Right lobe of liver (tissue), 6 donors: ENCODE measurements around the gene LCA5. TPM values are rescaled to one million over a fixed set of nuclear protein-coding genes. Genes with fewer than 3 reads are reported as not detected.

Experiments used
- ATAC-seq, 4 donors: fragments of 200-7000 bp; cut with Tn5 transposase; one replicate each; pipeline ENCODE4 v1.9.1; 2020; ENCODE audit warnings: mild to moderate bottlenecking in 4 of 4, moderate library complexity in 4 of 4
- DNase-seq, 3 donors: peaks; one replicate each; pipeline ENCODE4 v3.0.0-alpha.2; 2020
- H3K27ac ChIP-seq, 3 donors: fragments of 200-600 bp; one replicate each; pipeline ENCODE4 v1.8.0; 2022
- H3K27me3 ChIP-seq, 2 donors: fragments of 200-600 bp; one replicate each; pipeline ENCODE4 v1.8.0; 2022
- H3K36me3 ChIP-seq, 4 donors: fragments of 200-600 bp; sonication (generic) in 1 of 4; one replicate each; pipeline versions ENCODE4 v1.5.1 to v1.8.0; 2017 to 2022; ENCODE audit warnings: control low read depth in 1 of 4
- H3K4me1 ChIP-seq, 4 donors: fragments of 200-600 bp; sonication (generic) in 1 of 4; one replicate each; pipeline versions ENCODE4 v1.5.1 to v1.8.0; 2017 to 2022; ENCODE audit warnings: control low read depth in 1 of 4
- H3K4me3 ChIP-seq, 3 donors: fragments of 200-600 bp; one replicate each; pipeline ENCODE4 v1.8.0; 2022
- H3K9me3 ChIP-seq, 4 donors: fragments of 200-600 bp; sonication (generic) in 1 of 4; one replicate each; pipeline versions ENCODE4 v1.5.1 to v1.8.0; 2017 to 2022; ENCODE audit warnings: control low read depth in 1 of 4
- CTCF ChIP-seq, 4 donors: fragments of 200-600 bp in 3 of 4; fragments of 450-650 bp in 1 of 4; IDR thresholded peaks; one replicate each; pipeline versions ENCODE4 v1.5.1 to v1.8.0; 2016 to 2022; ENCODE audit warnings: antibody characterized with exemption in 4 of 4, mild to moderate bottlenecking in 2 of 4
- POLR2A ChIP-seq: fragments of 450-650 bp; IDR thresholded peaks from one replicate; pipeline ENCODE4 v1.6.1; 2017; ENCODE audit warnings: antibody characterized with exemption, mild to moderate bottlenecking
- WGBS: methylation state at CpG from one replicate; pipeline ENCODE4 v1.1.6; 2018; ENCODE audit warnings: low coverage, low lambda C conversion rate; ENCODE audit not compliant: insufficient coverage; ENCODE audit errors: missing lambda C conversion rate; 5-methylcytosine and 5-hydroxymethylcytosine counted together
- intact Hi-C, 2 donors: fragments of 100-400 bp; cut with DNase I; formaldehyde crosslinking; loops; one replicate each; pipeline versions ENCODE4 v1.11.2 to v1.14.1; 2022
- total RNA-seq, 6 experiments: library from RNA; depleted of rRNA in 2 of 6; stranded (reverse); fragments of >200 nt in 2 of 6; fragmentation: NEBNext Ultra II Directional in 3 of 6; extraction: Animal tissue kit (Norgen Biotek cat#: 25700) in 3 of 6; gene quantifications; one replicate each; pipeline versions ENCODE4 v1.1.0 to v1.2.4, GENCODE V29; 2016 to 2023
- donor health status: DM: no; HTN: yes; CAD: no.
- donor health status: DM: no; HTN: no; CAD: no.
- donor health status: DM: no; HTN: no; CAD: no.
- donor health status: DM: no; HTN: yes; CAD: no.
- donor health status: DM: no; HTN: yes; CAD: no.

Gene LCA5
- total RNA-seq, 6 experiments from 2014 or later: 0.26 to 0.74 (median 0.51) TPM

GRCh38 chr6:79574174-79574573, 36.9 kb upstream of the LCA5 start:
- no peaks in the 10 kb centered on the region for H3K27me3 ChIP-seq
- no peak overlapping the region for H3K4me3 ChIP-seq
- H3K27ac ChIP-seq: no peak overlapping the region
- no peaks in the 10 kb centered on the region for H3K9me3 ChIP-seq
- H3K4me1 ChIP-seq: peaks cover 0 to 6% (median 3%) of the 10 kb centered on the region in 4 donors
- H3K36me3 ChIP-seq: no peaks in the 10 kb centered on the region
- TF ChIP-seq CTCF (IDR thresholded peaks at IDR 0.05) (no peak), POLR2A (no peak)
- WGBS: 83% methylated on average over 1 of the region's 1 CpG
- DNase-seq: no peak
- ATAC-seq: no peak
- intact Hi-C loops: loop anchor here in 1 of 2 donors (10.0 kb wide), 1 partner anchor 141 kb away; no protein-coding TSS in a partner anchor

GRCh38 chr6:79571030-79571367, 33.8 kb upstream of the LCA5 start:
- peak; percentile 72 to 84 (median 74) for ATAC-seq
- intact Hi-C loops: loop anchor here in 1 of 2 donors (10.0 kb wide), 1 partner anchor 144 kb away; no protein-coding TSS in a partner anchor
- TF ChIP-seq CTCF (IDR thresholded peaks at IDR 0.05) (peak in 1 of 4 donors; percentile 16), POLR2A (no peak)

GRCh38 chr6:79570129-79571029, 33.1 kb upstream of the LCA5 start:
- Histone ChIP-seq H3K27ac (no peak overlapping the region), H3K9me3 (no peaks in the 10 kb centered on the region), H3K36me3 (no peaks in the 10 kb centered on the region), H3K4me3 (peak overlapping the region; percentile 16 to 50 (median 38)), H3K4me1 (peaks cover 0 to 6% (median 3%) of the 10 kb centered on the region in 4 donors), H3K27me3 (no peaks in the 10 kb centered on the region)
- TF ChIP-seq POLR2A: no peak
- TF ChIP-seq CTCF (IDR thresholded peaks at IDR 0.05): peak; percentile 74 to 80 (median 77)
- 12% methylated on average over 3 of the region's 3 CpGs for WGBS
- ATAC-seq (peak; percentile 87 to 94 (median 88)), DNase-seq (peak in 1 of 3 donors; percentile 27)
- intact Hi-C loops: loop anchor here in 1 of 2 donors (10.0 kb wide), 1 partner anchor 144 kb away; no protein-coding TSS in a partner anchor

More at GRCh38 chr6:79571030-79571367, 33.8 kb upstream of the LCA5 start:
- no peaks in the 10 kb centered on the region for H3K9me3 ChIP-seq
- H3K4me1 ChIP-seq: peaks cover 0 to 6% (median 3%) of the 10 kb centered on the region in 4 donors
- WGBS: 3% methylated on average over 2 of the region's 2 CpGs
- no peak for DNase-seq
- H3K4me3 ChIP-seq: peak overlapping the region; percentile 16 to 50 (median 38)
- H3K36me3 ChIP-seq: no peaks in the 10 kb centered on the region
- no peak overlapping the region for H3K27ac ChIP-seq
- H3K27me3 ChIP-seq: no peaks in the 10 kb centered on the region

GRCh38 chr6:79568996-79569395, 31.8 kb upstream of the LCA5 start:
- 91% methylated on average over 2 of the region's 2 CpGs for WGBS
- Histone ChIP-seq H3K36me3 (no peaks in the 10 kb centered on the region), H3K4me1 (peaks cover 0 to 6% (median 3%) of the 10 kb centered on the region in 4 donors), H3K4me3 (no peak overlapping the region), H3K9me3 (no peaks in the 10 kb centered on the region), H3K27ac (no peak overlapping the region), H3K27me3 (no peaks in the 10 kb centered on the region)
- no peak for DNase-seq
- intact Hi-C loops: no loop called here
- ATAC-seq: no peak
- TF ChIP-seq POLR2A: no peak
- TF ChIP-seq CTCF (IDR thresholded peaks at IDR 0.05): no peak
